Measurements from ENCODE around the gene TEX19.

GRCh38 chr17:82399041-82399441 lies 40.0 kb downstream of the TEX19 start:
- TF ChIP-seq CTCF (IDR thresholded peaks at IDR 0.05) (no peak), POLR2AphosphoS5 (IDR thresholded peaks at IDR 0.05) (no peak), POLR2A (IDR thresholded peaks at IDR 0.05) (no peak)

Data from prostate gland (tissue), 2 donors.